ENCODE measurements around the gene SCYL2. TPM values are rescaled to one million over a fixed set of nuclear protein-coding genes. Genes with fewer than 3 reads are reported as not detected.
A peak's percentile ranks its signal among the peaks of the same experiment; 100 is the strongest.
"Not testable (repeated sequence)": the region's sequence is repeated elsewhere in the genome, so short reads cannot be mapped to it uniquely, and the experiment has no call there.

SCYL2 gene
- total RNA-seq, 2 experiments from 2014 or later = 29.3 to 38.8 TPM

- H3K27ac Mint-ChIP-seq = no peak overlapping the region
- no peaks in the 10 kb centered on the region for H3K27me3 Mint-ChIP-seq
- H3K4me1 Mint-ChIP-seq = no peaks in the 10 kb centered on the region
- H3K9me3 Mint-ChIP-seq (ENCODE audit: low read depth) = no peaks in the 10 kb centered on the region
- CTCF ChIA-PET = interaction anchor here (1.1 to 1.2 kb wide), 2 partner anchors 13 to 15 kb away, joined by 3 to 4 read pairs; no protein-coding TSS in a partner anchor
- ATAC-seq (no peak), DNase-seq (no peak)
- no peak overlapping the region for H3K4me3 Mint-ChIP-seq
- H3K36me3 Mint-ChIP-seq = no peaks in the 10 kb centered on the region
Measured at GRCh38 chr12:100247765-100248164, 19.2 kb upstream of the SCYL2 start.

- Mint-ChIP-seq H3K4me3 (no peak overlapping the region), H3K4me1 (no peaks in the 10 kb centered on the region), H3K9me3 (ENCODE audit: low read depth) (no peaks in the 10 kb centered on the region), H3K27me3 (no peaks in the 10 kb centered on the region), H3K27ac (no peak overlapping the region), H3K36me3 (no peaks in the 10 kb centered on the region)
- DNase-seq (no peak), ATAC-seq (no peak)
- CTCF ChIA-PET = interaction anchor here (1.1 kb wide), 1 partner anchor 14 kb away, joined by 3 read pairs; no protein-coding TSS in a partner anchor
Measured at GRCh38 chr12:100248886-100249285, 18.1 kb upstream of the SCYL2 start.

GRCh38 chr12:100249941-100250340 is 17.0 kb upstream of the SCYL2 start:
- CTCF ChIA-PET = no interaction called here
- no peaks in the 10 kb centered on the region for H3K9me3 Mint-ChIP-seq (ENCODE audit: low read depth)
- no peak overlapping the region for H3K27ac Mint-ChIP-seq
- no peak overlapping the region for H3K4me3 Mint-ChIP-seq
- no peaks in the 10 kb centered on the region for H3K4me1 Mint-ChIP-seq
- DNase-seq (no peak), ATAC-seq (no peak)
- H3K36me3 Mint-ChIP-seq = no peaks in the 10 kb centered on the region
- no peaks in the 10 kb centered on the region for H3K27me3 Mint-ChIP-seq

- no peaks in the 10 kb centered on the region for H3K4me1 Mint-ChIP-seq
- no peaks in the 10 kb centered on the region for H3K9me3 Mint-ChIP-seq (ENCODE audit: low read depth)
- CTCF ChIA-PET = no interaction called here
- ATAC-seq (no peak), DNase-seq (no peak)
- H3K27me3 Mint-ChIP-seq = no peaks in the 10 kb centered on the region
- H3K27ac Mint-ChIP-seq = no peak overlapping the region
- no peak overlapping the region for H3K4me3 Mint-ChIP-seq
- no peaks in the 10 kb centered on the region for H3K36me3 Mint-ChIP-seq
Measured at GRCh38 chr12:100251917-100252316, 15.1 kb upstream of the SCYL2 start.

GRCh38 chr12:100253437-100253836 is 13.5 kb upstream of the SCYL2 start:
- no peak overlapping the region for H3K4me3 Mint-ChIP-seq
- no peak overlapping the region for H3K27ac Mint-ChIP-seq
- peaks cover 6% of the 10 kb centered on the region for H3K4me1 Mint-ChIP-seq
- CTCF ChIA-PET = no interaction called here
- no peaks in the 10 kb centered on the region for H3K9me3 Mint-ChIP-seq (ENCODE audit: low read depth)
- DNase-seq (no peak), ATAC-seq (no peak)
- H3K27me3 Mint-ChIP-seq = no peaks in the 10 kb centered on the region
- H3K36me3 Mint-ChIP-seq = no peaks in the 10 kb centered on the region

- Mint-ChIP-seq H3K4me1 (peaks cover 6% of the 10 kb centered on the region), H3K36me3 (no peaks in the 10 kb centered on the region), H3K27ac (no peak overlapping the region), H3K27me3 (no peaks in the 10 kb centered on the region), H3K4me3 (no peak overlapping the region), H3K9me3 (ENCODE audit: low read depth) (no peaks in the 10 kb centered on the region)
- no peak for DNase-seq
- CTCF ChIA-PET = no interaction called here
- ATAC-seq = no peak
Measured at GRCh38 chr12:100254876-100255275, 12.1 kb upstream of the SCYL2 start.

GRCh38 chr12:100258127-100258526 is 8.8 kb upstream of the SCYL2 start:
- Mint-ChIP-seq H3K9me3 (ENCODE audit: low read depth) (no peaks in the 10 kb centered on the region), H3K27ac (no peak overlapping the region), H3K4me3 (no peak overlapping the region), H3K4me1 (peaks cover 6% of the 10 kb centered on the region), H3K36me3 (no peaks in the 10 kb centered on the region), H3K27me3 (no peaks in the 10 kb centered on the region)
- CTCF ChIA-PET = no interaction called here
- DNase-seq (no peak), ATAC-seq (no peak)

GRCh38 chr12:100263131-100263530 is 3.8 kb upstream of the SCYL2 start:
- H3K4me1 Mint-ChIP-seq = peaks cover 10% of the 10 kb centered on the region
- DNase-seq (no peak), ATAC-seq (no peak)
- no peaks in the 10 kb centered on the region for H3K9me3 Mint-ChIP-seq (ENCODE audit: low read depth)
- H3K27me3 Mint-ChIP-seq = no peaks in the 10 kb centered on the region
- CTCF ChIA-PET = interaction anchor here (1.0 kb wide), 1 partner anchor 15 kb away, joined by 3 read pairs; no protein-coding TSS in a partner anchor
- no peak overlapping the region for H3K4me3 Mint-ChIP-seq
- H3K27ac Mint-ChIP-seq = no peak overlapping the region
- no peaks in the 10 kb centered on the region for H3K36me3 Mint-ChIP-seq

- DNase-seq; H3K36me3 Mint-ChIP-seq; H3K4me3 Mint-ChIP-seq; H3K27me3 Mint-ChIP-seq; H3K9me3 Mint-ChIP-seq (ENCODE audit: low read depth); H3K27ac Mint-ChIP-seq; ATAC-seq: not testable (repeated sequence)
- CTCF ChIA-PET = interaction anchor here (0.5 to 2.1 kb wide), 2 partner anchors 30 to 46 kb away, joined by 3 to 6 read pairs; no protein-coding TSS in a partner anchor
- H3K4me1 Mint-ChIP-seq = peaks cover 22% of the 10 kb centered on the region
Measured at GRCh38 chr12:100265107-100265506, 1.9 kb upstream of the SCYL2 start.

GRCh38 chr12:100265732-100266584 is 1.0 kb upstream of the SCYL2 start:
- Mint-ChIP-seq H3K36me3 (peaks cover 1% of the 10 kb centered on the region), H3K4me3 (peak overlapping the region; percentile 92), H3K27me3 (no peaks in the 10 kb centered on the region), H3K27ac (peak overlapping the region; percentile 98), H3K4me1 (peaks cover 25% of the 10 kb centered on the region), H3K9me3 (ENCODE audit: low read depth) (no peaks in the 10 kb centered on the region)
- no peak for DNase-seq
- CTCF ChIA-PET = interaction anchor here (0.6 to 2.1 kb wide), 4 partner anchors 31 to 304 kb away, joined by 3 to 6 read pairs (median 4); no protein-coding TSS in a partner anchor
- no peak for ATAC-seq

- CTCF ChIA-PET = interaction anchor here (1.0 to 2.1 kb wide), 5 partner anchors 31 to 126 kb away, joined by 3 to 6 read pairs (median 4); no protein-coding TSS in a partner anchor
- peak; percentile 97 for DNase-seq
- peak; percentile 89 for ATAC-seq
- H3K36me3 Mint-ChIP-seq = peaks cover 1% of the 10 kb centered on the region
- H3K4me1 Mint-ChIP-seq = peaks cover 27% of the 10 kb centered on the region
- H3K9me3 Mint-ChIP-seq (ENCODE audit: low read depth) = no peaks in the 10 kb centered on the region
- no peaks in the 10 kb centered on the region for H3K27me3 Mint-ChIP-seq
- peak overlapping the region; percentile 92 for H3K4me3 Mint-ChIP-seq
- peak overlapping the region; percentile 98 for H3K27ac Mint-ChIP-seq
Measured at GRCh38 chr12:100266585-100266834, 467 bp upstream of the SCYL2 start.

GRCh38 chr12:100267603-100268281 is 765 bp downstream of the SCYL2 start:
- H3K4me1 Mint-ChIP-seq = peaks cover 31% of the 10 kb centered on the region
- ATAC-seq (no peak), DNase-seq (peak; percentile 46)
- CTCF ChIA-PET = interaction anchor here (1.0 to 1.7 kb wide), 5 partner anchors 33 to 137 kb away, joined by 3 to 4 read pairs (median 4); no protein-coding TSS in a partner anchor
- peak overlapping the region; percentile 92 for H3K4me3 Mint-ChIP-seq
- peaks cover 6% of the 10 kb centered on the region for H3K36me3 Mint-ChIP-seq
- no peaks in the 10 kb centered on the region for H3K27me3 Mint-ChIP-seq
- H3K9me3 Mint-ChIP-seq (ENCODE audit: low read depth) = no peaks in the 10 kb centered on the region
- peak overlapping the region; percentile 78 for H3K27ac Mint-ChIP-seq

GRCh38 chr12:100268835-100269564 is 2.0 kb downstream of the SCYL2 start:
- Mint-ChIP-seq H3K27me3 (no peaks in the 10 kb centered on the region), H3K4me3 (peak overlapping the region; percentile 92), H3K9me3 (ENCODE audit: low read depth) (no peaks in the 10 kb centered on the region), H3K27ac (no peak overlapping the region), H3K36me3 (peaks cover 10% of the 10 kb centered on the region), H3K4me1 (peaks cover 33% of the 10 kb centered on the region)
- CTCF ChIA-PET = no interaction called here
- ATAC-seq = no peak
- DNase-seq = no peak

Data from activated CD8-positive, alpha-beta memory T cell treated with anti-CD3 and anti-CD28 coated beads, Interleukin-2, amount 10 ng/mL, durations not matched to agents 7 days and 5 days (primary cell).